Measurements from ENCODE around the gene TMEM165. TPM values are rescaled to one million over a fixed set of nuclear protein-coding genes. Genes with fewer than 3 reads are reported as not detected.

The TMEM165 gene
- total and polyA plus RNA-seq, 10 of the 15 experiments (the other 5 are each of a cell fraction or from before 2014, with no cell fraction given) = 18.3 to 141 (median 81.1) TPM

- ChIA-PET SMC1A (ENCODE audit: uncharacterized antibody, unreplicated experiment) (no interaction called here), CTCF (interaction anchor here (1.3 kb wide), 1 partner anchor 43 kb away, joined by 4 read pairs; no protein-coding TSS in a partner anchor), RAD21 (ENCODE audit: unreplicated experiment) (interaction anchor here (0.6 kb wide), 1 partner anchor 287 kb away, joined by 5 read pairs; no protein-coding TSS in a partner anchor), POLR2A (no interaction called here)
- Histone ChIP-seq H3K4me3 (no peak overlapping the region), H3K4me1 (ENCODE audit: control insufficient read depth, insufficient read depth, low read length) (peaks cover 11% of the 10 kb centered on the region; the same call in 1 of the 2 replicates), H2AFZ (ENCODE audit: control insufficient read depth, low read depth, low read length) (no peak overlapping the region), H3K4me2 (ENCODE audit: control insufficient read depth, insufficient read depth) (no peak overlapping the region), H4K20me1 (ENCODE audit: control insufficient read depth, insufficient read depth) (no peaks in the 10 kb centered on the region), H3K27ac (ENCODE audit: control insufficient read depth, insufficient read depth) (no peak overlapping the region), H3K9ac (ENCODE audit: control insufficient read depth, insufficient read depth, low read length) (no peak overlapping the region), H3K36me3 (ENCODE audit: control insufficient read depth in 2 of 2, insufficient read depth in 2 of 2, low read length in 1 of 2) (no peaks in the 10 kb centered on the region), H3K9me3 (replicated peaks; ENCODE audit: control insufficient read depth, insufficient read depth, low read length) (no peaks in the 10 kb centered on the region; the same call in 2 of the 3 replicates), H3K27me3 (replicated peaks in 1 of 2; ENCODE audit: control insufficient read depth in 2 of 2, insufficient read depth in 2 of 2, low read length in 1 of 2) (no peaks in the 10 kb centered on the region), H3K79me2 (ENCODE audit: control insufficient read depth, insufficient read depth, low read length) (no peaks in the 10 kb centered on the region)
- WGBS (ENCODE audit: insufficient coverage, insufficient replicate concordance, low lambda C conversion rate, missing lambda C conversion rate) = 65% methylated on average over 6 of the region's 6 CpGs
- FAIRE-seq (no peak), ATAC-seq (no peak), DNase-seq (ENCODE audit: low read depth, low spot score) (no peak)
- in situ Hi-C loops (cut with MboI) = no loop called here
- no TSS peak for BruUV-seq (replicated peaks)
- TF ChIP-seq RELA (IDR thresholded peaks at IDR 0.05; ENCODE audit: borderline replicate concordance, partially characterized antibody) (no peak), KDM1A (IDR thresholded peaks at IDR 0.05; ENCODE audit: borderline replicate concordance) (no peak)
- intact Hi-C loops (cut with micrococcal nuclease; ENCODE audit: unreplicated experiment) = no loop called here
Observed at GRCh38 chr4:55355555-55355954, 40.2 kb upstream of the TMEM165 start.

DNA sequence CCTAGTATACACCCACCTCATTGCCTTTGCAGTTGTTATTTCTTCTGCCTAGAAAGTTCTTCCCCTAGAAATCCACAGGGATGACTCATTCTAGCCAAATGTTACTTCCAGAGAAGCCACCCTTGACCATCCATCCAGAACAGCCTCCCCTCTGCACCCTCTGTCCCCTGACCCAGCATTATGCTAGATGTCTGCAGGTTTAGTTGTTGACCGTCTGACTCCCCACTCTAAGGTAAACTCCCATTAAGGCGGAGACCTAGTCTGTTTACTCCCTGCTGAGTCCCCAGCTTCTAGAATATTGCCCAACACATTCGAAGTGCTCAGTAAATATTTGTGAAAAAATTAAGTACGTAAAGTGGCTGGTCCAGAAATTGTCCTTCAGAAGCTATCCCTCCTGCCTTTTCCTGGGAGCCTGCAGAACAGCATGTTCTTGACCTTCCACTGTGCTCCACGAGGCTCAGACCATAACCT, 38.7 kb upstream of the TMEM165 start:
- Histone ChIP-seq H3K27ac (ENCODE audit: control insufficient read depth, insufficient read depth) (no peak overlapping the region), H3K79me2 (ENCODE audit: control insufficient read depth, insufficient read depth, low read length) (no peaks in the 10 kb centered on the region), H3K9ac (ENCODE audit: control insufficient read depth, insufficient read depth, low read length) (no peak overlapping the region), H2AFZ (ENCODE audit: control insufficient read depth, low read depth, low read length) (no peak overlapping the region), H3K9me3 (replicated peaks; ENCODE audit: control insufficient read depth, insufficient read depth, low read length) (no peaks in the 10 kb centered on the region; the same call in 2 of the 3 replicates), H4K20me1 (ENCODE audit: control insufficient read depth, insufficient read depth) (no peaks in the 10 kb centered on the region), H3K4me1 (ENCODE audit: control insufficient read depth, insufficient read depth, low read length) (peaks cover 11% of the 10 kb centered on the region; the same call in 1 of the 2 replicates), H3K4me3 (no peak overlapping the region), H3K36me3 (ENCODE audit: control insufficient read depth in 2 of 2, insufficient read depth in 2 of 2, low read length in 1 of 2) (no peaks in the 10 kb centered on the region), H3K27me3 (replicated peaks in 1 of 2; ENCODE audit: control insufficient read depth in 2 of 2, insufficient read depth in 2 of 2, low read length in 1 of 2) (no peaks in the 10 kb centered on the region), H3K4me2 (ENCODE audit: control insufficient read depth, insufficient read depth) (no peak overlapping the region)
- SMC1A ChIA-PET (ENCODE audit: uncharacterized antibody, unreplicated experiment) = no interaction called here
- 73% methylated on average over 5 of the region's 5 CpGs for WGBS (ENCODE audit: insufficient coverage, insufficient replicate concordance, low lambda C conversion rate, missing lambda C conversion rate)
- no TSS peak for BruUV-seq (replicated peaks)
- intact Hi-C loops (cut with micrococcal nuclease; ENCODE audit: unreplicated experiment) (no loop called here), in situ Hi-C loops (cut with MboI) (no loop called here)
- CTCF ChIA-PET = no interaction called here
- TF ChIP-seq BRCA1 (IDR thresholded peaks at IDR 0.05; ENCODE audit: low read depth, low read length) = no peak
- TF ChIP-seq RCOR1 (conservative IDR thresholded peaks at IDR 0.05; ENCODE audit: low read depth, low read length) = no peak
- TF ChIP-seq SP1 (IDR thresholded peaks at IDR 0.05; ENCODE audit: low read depth, low read length) = no peak
- POLR2A ChIA-PET = interaction anchor here (0.6 kb wide), 1 partner anchor 13 kb away, joined by 5 read pairs; no protein-coding TSS in a partner anchor
- RAD21 ChIA-PET (ENCODE audit: unreplicated experiment) = no interaction called here
- ATAC-seq = no peak
- no peak for DNase-seq (ENCODE audit: low read depth, low spot score)
- FAIRE-seq = no peak
